ENCODE results near the gene AGXT. TPM values are rescaled to one million over a fixed set of nuclear protein-coding genes. Genes with fewer than 3 reads are reported as not detected.

Gene AGXT
- total RNA-seq, 3 donors from 2014 or later = 0.22 to 4.1 (median 1.0) TPM

- ATAC-seq (no peak), DNase-seq (peak in 1 of 3 donors; percentile 31)
- H3K36me3 ChIP-seq (ENCODE audit: low read depth) = no peaks in the 10 kb centered on the region
- TF ChIP-seq CTCF (IDR thresholded peaks at IDR 0.05) = no peak
- peaks cover 42% of the 10 kb centered on the region for H3K4me1 ChIP-seq (ENCODE audit: low read depth)
- no peak overlapping the region for H3K4me3 ChIP-seq
- intact Hi-C loops (cut with DNase I, micrococcal nuclease) = no loop called here
- no peaks in the 10 kb centered on the region for H3K9me3 ChIP-seq
Measured at GRCh38 chr2:240872317-240873097, 3.9 kb downstream of the AGXT start.

GRCh38 chr2:240873098-240873788, 4.6 kb downstream of the AGXT start:
- intact Hi-C loops (cut with DNase I, micrococcal nuclease) = no loop called here
- ATAC-seq (no peak), DNase-seq (peak in 1 of 3 donors; percentile 33)
- Histone ChIP-seq H3K36me3 (ENCODE audit: low read depth) (no peaks in the 10 kb centered on the region), H3K4me1 (ENCODE audit: low read depth) (peaks cover 39% of the 10 kb centered on the region), H3K9me3 (no peaks in the 10 kb centered on the region), H3K4me3 (no peak overlapping the region)
- TF ChIP-seq CTCF (IDR thresholded peaks at IDR 0.05) = no peak

DNA sequence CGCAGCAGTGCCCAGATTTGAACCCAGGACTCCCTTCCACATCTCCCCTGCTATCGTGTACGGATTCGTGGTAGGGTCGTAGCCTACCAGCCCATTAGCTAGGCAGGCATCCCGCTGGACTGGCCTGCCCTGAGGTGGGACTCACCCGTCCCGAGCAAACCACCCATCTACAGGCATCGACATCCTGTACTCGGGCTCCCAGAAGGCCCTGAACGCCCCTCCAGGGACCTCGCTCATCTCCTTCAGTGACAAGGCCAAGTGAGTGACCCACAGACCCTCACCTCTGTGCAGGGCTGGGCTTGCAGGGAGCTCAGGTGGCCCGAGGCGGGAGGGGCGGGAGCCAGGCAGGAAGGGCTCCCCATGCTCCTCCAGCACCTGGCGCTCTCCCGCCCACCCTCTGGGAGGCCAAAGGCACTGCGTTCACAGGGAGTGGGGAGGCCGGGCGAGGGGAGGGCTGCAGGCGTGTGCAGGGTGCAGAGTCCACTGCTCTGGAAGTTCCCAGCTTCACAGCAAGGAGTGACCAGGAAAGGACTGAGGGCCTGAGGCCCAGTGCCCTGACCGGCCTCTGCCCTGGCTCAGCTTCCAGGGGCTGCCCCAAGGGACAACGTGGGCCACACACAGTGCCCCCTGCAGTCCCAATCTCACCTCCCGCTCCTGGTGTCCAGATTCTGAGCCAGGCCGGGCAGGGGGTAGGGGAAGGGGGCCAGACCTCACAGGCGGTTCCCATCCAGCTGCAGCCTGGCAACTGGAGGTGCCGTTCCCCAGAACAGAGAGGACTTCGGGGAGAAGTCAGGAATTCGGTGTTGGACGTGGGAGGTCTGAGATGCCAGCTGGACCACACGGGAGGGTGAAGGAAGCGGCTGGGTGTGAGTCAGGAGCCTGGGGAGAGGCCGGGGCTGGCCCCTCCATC, 5.4 kb downstream of the AGXT start:
- intact Hi-C loops (cut with DNase I, micrococcal nuclease) = no loop called here
- no peaks in the 10 kb centered on the region for H3K9me3 ChIP-seq
- no peak overlapping the region for H3K4me3 ChIP-seq
- H3K4me1 ChIP-seq (ENCODE audit: low read depth) = peaks cover 35% of the 10 kb centered on the region
- ATAC-seq (peak; percentile 83), DNase-seq (peak; percentile 75 to 85 (median 83))
- H3K36me3 ChIP-seq (ENCODE audit: low read depth) = no peaks in the 10 kb centered on the region
- TF ChIP-seq CTCF (IDR thresholded peaks at IDR 0.05) = no peak

DNA sequence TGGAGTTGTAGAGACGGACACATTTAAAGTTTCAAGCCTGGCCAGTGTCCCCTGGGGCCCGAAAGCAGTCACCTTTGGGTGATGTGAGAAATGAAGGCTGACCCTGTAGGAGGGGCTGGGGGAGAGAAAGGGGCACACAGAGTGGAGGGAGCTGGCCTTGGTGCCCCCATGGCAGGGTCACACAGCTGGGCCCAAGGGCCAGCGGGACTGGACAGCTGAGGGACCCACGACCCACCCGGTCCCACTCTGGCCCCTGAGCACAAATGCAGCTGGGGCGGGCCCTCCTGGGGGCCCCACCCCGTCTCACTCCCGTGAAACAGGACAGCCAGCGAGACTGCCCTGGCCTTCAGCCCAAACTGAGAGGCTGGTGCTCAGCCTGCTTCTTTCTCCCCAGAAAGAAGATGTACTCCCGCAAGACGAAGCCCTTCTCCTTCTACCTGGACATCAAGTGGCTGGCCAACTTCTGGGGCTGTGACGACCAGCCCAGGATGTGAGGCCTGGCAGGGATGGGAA, 6.1 kb downstream of the AGXT start:
- intact Hi-C loops (cut with DNase I, micrococcal nuclease) = no loop called here
- H3K36me3 ChIP-seq (ENCODE audit: low read depth) = no peaks in the 10 kb centered on the region
- H3K9me3 ChIP-seq = no peaks in the 10 kb centered on the region
- no peak for TF ChIP-seq CTCF (IDR thresholded peaks at IDR 0.05)
- peak in 2 of 3 donors; percentile 52 to 53 for DNase-seq
- H3K4me3 ChIP-seq = no peak overlapping the region
- peaks cover 35% of the 10 kb centered on the region for H3K4me1 ChIP-seq (ENCODE audit: low read depth)
- ATAC-seq = no peak
